Gastrocnemius medialis (tissue), 4 donors: ENCODE results near the gene ALS2CL. TPM values are rescaled to one million over a fixed set of nuclear protein-coding genes. Genes with fewer than 3 reads are reported as not detected.

Experiments used
- ATAC-seq, 2 donors: fragments of 150-250 bp; one replicate each; pipeline ENCODE4 v1.9.1; 2016
- DNase-seq, 2 donors: peaks; one replicate each; pipeline ENCODE4 v3.0.0-alpha.2; 2019
- H3K27ac ChIP-seq, 4 donors: fragments of 200-600 bp; sonication (generic); 1 replicate in 1 of 4; 2 replicates in 3 of 4; pipeline ENCODE4 v1.5.1; 2016 to 2018; ENCODE audit warnings: mild to moderate bottlenecking in 2 of 4, moderate library complexity in 1 of 4
- H3K27me3 ChIP-seq, 3 donors: fragments of 200-600 bp; sonication (generic) in 2 of 3; 1 replicate in 1 of 3; 2 replicates in 2 of 3; pipeline versions ENCODE4 v1.5.1 to v1.6.0; 2016 to 2019; ENCODE audit warnings: mild to moderate bottlenecking in 1 of 3, moderate library complexity in 1 of 3
- H3K36me3 ChIP-seq, 2 donors: fragments of 200-600 bp; sonication (generic) in 1 of 2; one replicate each; pipeline ENCODE4 v1.5.1; 2017 to 2018
- H3K4me1 ChIP-seq, 2 donors: fragments of 200-600 bp; sonication (generic) in 1 of 2; one replicate each; pipeline ENCODE4 v1.5.1; 2016 to 2017; ENCODE audit warnings: mild to moderate bottlenecking in 2 of 2
- H3K4me3 ChIP-seq, 4 donors: fragments of 200-600 bp; sonication (generic) in 3 of 4; 1 replicate in 1 of 4; 2 replicates in 3 of 4; pipeline ENCODE4 v1.5.1; 2016 to 2019; ENCODE audit warnings: mild to moderate bottlenecking in 2 of 4
- H3K9me3 ChIP-seq, 3 donors: fragments of 200-600 bp; sonication (generic) in 2 of 3; 1 replicate in 1 of 3; 2 replicates in 2 of 3; pipeline ENCODE4 v1.5.1; 2016 to 2019
- POLR2A ChIP-seq, 2 donors: fragments of 450-650 bp; IDR thresholded peaks; one replicate each; pipeline ENCODE4 v1.6.1; 2017; ENCODE audit warnings: antibody characterized with exemption in 2 of 2, mild to moderate bottlenecking in 2 of 2, moderate library complexity in 2 of 2
- in situ Hi-C, 4 donors: fragments of 200-750 bp; cut with MboI; loops; one replicate each; pipeline versions ENCODE4 v1.15.0 to v1.8.0; 2017; ENCODE audit warnings: low sequenced_read_pairs in 4 of 4
- intact Hi-C: fragments of 100-400 bp; cut with DNase I; formaldehyde crosslinking; loops from one replicate; pipeline ENCODE4 v1.15.1; 2023; ENCODE audit warnings: low total_unique reads
- total RNA-seq, 4 donors: library from RNA; depleted of rRNA; stranded (reverse); fragments of >200 nt; gene quantifications; one replicate each; pipeline versions ENCODE4 v1.1.0 to v1.2.3, GENCODE V29; 2016
- TF ChIP-seq, protein P1 (sequence below), 5 experiments: fragments of 450-650 bp in 3 of 5; fragments of 200-600 bp in 2 of 5; sonication (generic) in 2 of 5; IDR thresholded peaks in 4 of 5; conservative IDR thresholded peaks in 1 of 5; 1 replicate in 4 of 5; 2 replicates in 1 of 5; pipeline ENCODE4 v1.5.1; 2016 to 2019; ENCODE audit warnings: antibody characterized with exemption in 5 of 5, mild to moderate bottlenecking in 3 of 5, moderate library complexity in 3 of 5

ALS2CL gene
- total RNA-seq, 4 donors from 2014 or later: 3.8 to 13.2 (median 6.2) TPM

GRCh38 chr3:46664971-46665762 is 28.3 kb downstream of the ALS2CL start:
- in situ Hi-C loops: no loop called here
- no peaks in the 10 kb centered on the region for H3K27me3 ChIP-seq
- intact Hi-C loops: no loop called here
- H3K9me3 ChIP-seq: no peaks in the 10 kb centered on the region
- TF ChIP-seq, protein P1, sequence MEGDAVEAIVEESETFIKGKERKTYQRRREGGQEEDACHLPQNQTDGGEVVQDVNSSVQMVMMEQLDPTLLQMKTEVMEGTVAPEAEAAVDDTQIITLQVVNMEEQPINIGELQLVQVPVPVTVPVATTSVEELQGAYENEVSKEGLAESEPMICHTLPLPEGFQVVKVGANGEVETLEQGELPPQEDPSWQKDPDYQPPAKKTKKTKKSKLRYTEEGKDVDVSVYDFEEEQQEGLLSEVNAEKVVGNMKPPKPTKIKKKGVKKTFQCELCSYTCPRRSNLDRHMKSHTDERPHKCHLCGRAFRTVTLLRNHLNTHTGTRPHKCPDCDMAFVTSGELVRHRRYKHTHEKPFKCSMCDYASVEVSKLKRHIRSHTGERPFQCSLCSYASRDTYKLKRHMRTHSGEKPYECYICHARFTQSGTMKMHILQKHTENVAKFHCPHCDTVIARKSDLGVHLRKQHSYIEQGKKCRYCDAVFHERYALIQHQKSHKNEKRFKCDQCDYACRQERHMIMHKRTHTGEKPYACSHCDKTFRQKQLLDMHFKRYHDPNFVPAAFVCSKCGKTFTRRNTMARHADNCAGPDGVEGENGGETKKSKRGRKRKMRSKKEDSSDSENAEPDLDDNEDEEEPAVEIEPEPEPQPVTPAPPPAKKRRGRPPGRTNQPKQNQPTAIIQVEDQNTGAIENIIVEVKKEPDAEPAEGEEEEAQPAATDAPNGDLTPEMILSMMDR (IDR thresholded peaks at IDR 0.05 in 4 of 5, conservative IDR thresholded peaks at IDR 0.05 in 1 of 5): no peak
- TF ChIP-seq POLR2A (IDR thresholded peaks at IDR 0.05): no peak
- H3K4me1 ChIP-seq: peaks cover 7 to 27% of the 10 kb centered on the region in 2 donors
- H3K4me3 ChIP-seq: no peak overlapping the region
- no peaks in the 10 kb centered on the region for H3K36me3 ChIP-seq
- DNase-seq (peak in 1 of 2 donors; percentile 7), ATAC-seq (no peak)
- no peak overlapping the region for H3K27ac ChIP-seq

GRCh38 chr3:46664188-46664970 is 29.1 kb downstream of the ALS2CL start:
- TF ChIP-seq POLR2A (IDR thresholded peaks at IDR 0.05): no peak
- TF ChIP-seq, protein P1 (IDR thresholded peaks at IDR 0.05 in 4 of 5, conservative IDR thresholded peaks at IDR 0.05 in 1 of 5): no peak
- in situ Hi-C loops (no loop called here), intact Hi-C loops (no loop called here)
- Histone ChIP-seq H3K27ac (no peak overlapping the region), H3K9me3 (no peaks in the 10 kb centered on the region), H3K4me1 (peaks cover 7 to 27% of the 10 kb centered on the region in 2 donors), H3K27me3 (no peaks in the 10 kb centered on the region), H3K4me3 (no peak overlapping the region), H3K36me3 (no peaks in the 10 kb centered on the region)
- ATAC-seq: no peak
- DNase-seq: no peak

DNA sequence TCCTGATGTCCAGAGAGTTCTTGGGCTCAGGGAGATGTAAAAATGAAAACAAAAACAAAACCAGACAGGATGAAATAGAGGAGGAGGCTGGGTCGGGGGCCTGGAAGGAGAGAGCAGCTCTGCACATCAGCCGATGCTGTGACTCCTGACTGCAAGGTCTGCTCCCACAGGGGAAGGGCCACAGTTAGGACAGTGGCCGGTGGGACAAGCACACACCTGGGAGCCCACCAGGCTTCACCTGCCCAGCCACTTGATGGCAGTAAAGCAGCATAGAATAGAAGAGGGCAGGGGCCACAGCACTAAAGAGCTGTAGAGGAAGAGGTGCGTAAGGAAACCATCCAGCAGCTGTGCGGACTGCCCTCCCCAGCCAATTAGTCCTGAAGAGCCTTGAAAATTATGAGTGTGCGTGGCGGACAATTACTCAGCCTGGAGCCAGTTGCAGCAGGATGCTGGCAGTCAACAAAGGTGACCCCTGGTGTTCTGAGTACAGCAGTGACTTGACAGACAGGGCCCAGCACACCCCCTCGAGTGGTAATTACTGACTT is 29.8 kb downstream of the ALS2CL start:
- Histone ChIP-seq H3K9me3 (no peaks in the 10 kb centered on the region), H3K4me3 (no peak overlapping the region), H3K27me3 (no peaks in the 10 kb centered on the region), H3K36me3 (no peaks in the 10 kb centered on the region), H3K27ac (no peak overlapping the region), H3K4me1 (peaks cover 7 to 27% of the 10 kb centered on the region in 2 donors)
- TF ChIP-seq POLR2A (IDR thresholded peaks at IDR 0.05): no peak
- TF ChIP-seq, protein P1 (IDR thresholded peaks at IDR 0.05 in 4 of 5, conservative IDR thresholded peaks at IDR 0.05 in 1 of 5): peak in 3 of 5 experiments; percentile 18 to 40 (median 35)
- intact Hi-C loops (no loop called here), in situ Hi-C loops (no loop called here)
- DNase-seq (no peak), ATAC-seq (peak; percentile 22 to 43)

GRCh38 chr3:46662771-46663551 is 30.5 kb downstream of the ALS2CL start:
- TF ChIP-seq, protein P1 (IDR thresholded peaks at IDR 0.05 in 4 of 5, conservative IDR thresholded peaks at IDR 0.05 in 1 of 5): no peak
- TF ChIP-seq POLR2A (IDR thresholded peaks at IDR 0.05): no peak
- H3K9me3 ChIP-seq: no peaks in the 10 kb centered on the region
- no peaks in the 10 kb centered on the region for H3K36me3 ChIP-seq
- H3K27me3 ChIP-seq: no peaks in the 10 kb centered on the region
- H3K4me1 ChIP-seq: peaks cover 7 to 27% of the 10 kb centered on the region in 2 donors
- ATAC-seq: peak in 1 of 2 donors; percentile 35
- intact Hi-C loops (no loop called here), in situ Hi-C loops (no loop called here)
- no peak overlapping the region for H3K4me3 ChIP-seq
- no peak for DNase-seq
- no peak overlapping the region for H3K27ac ChIP-seq
